ENCODE results near the gene CLCN1. TPM values are rescaled to one million over a fixed set of nuclear protein-coding genes. Genes with fewer than 3 reads are reported as not detected.

The CLCN1 gene
- polyA plus RNA-seq, 3 donors = 0.04 to 0.76 (median 0.11) TPM

DNA sequence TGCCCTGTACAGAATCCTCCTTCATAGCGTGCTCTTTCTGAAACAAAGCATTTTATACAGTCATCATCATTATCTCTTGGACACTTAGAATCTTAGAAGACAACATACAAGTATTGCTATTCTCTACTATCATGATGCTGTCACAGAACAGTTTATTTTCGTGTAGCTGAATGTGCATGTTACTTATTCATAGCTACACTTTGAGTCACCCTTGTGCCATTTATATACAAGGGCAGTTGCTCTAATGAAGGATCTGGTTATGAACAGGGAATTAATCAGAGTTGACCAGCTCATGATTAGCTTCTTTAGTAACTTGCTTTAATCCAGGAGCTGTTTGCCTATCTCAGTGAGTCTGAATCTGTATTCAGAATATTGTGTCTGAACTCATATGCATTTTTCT, 16.6 kb upstream of the CLCN1 start:
- H3K27ac ChIP-seq (ENCODE audit: low read depth in 1 of 2, low read length in 2 of 2) = peak overlapping the region in 1 of 2 donors; percentile 79
- peaks cover 52 to 93% of the 10 kb centered on the region in 2 donors for H3K36me3 ChIP-seq (replicated peaks in 1 of 2; ENCODE audit: control insufficient read depth in 1 of 2, insufficient read depth in 2 of 2, low read length in 2 of 2)
- H3K4me2 ChIP-seq (replicated peaks; ENCODE audit: extremely low read depth, low read length, poor library complexity, severe bottlenecking) = no peak overlapping the region
- no peak for DNase-seq
- H3K4me3 ChIP-seq (replicated peaks in 1 of 3; ENCODE audit: low read depth in 2 of 3, low read length in 3 of 3) = no peak overlapping the region
- H3K9ac ChIP-seq (ENCODE audit: insufficient read depth, low read length, poor library complexity, severe bottlenecking) = no peak overlapping the region
- H3K9me3 ChIP-seq (replicated peaks in 1 of 2; ENCODE audit: control insufficient read depth in 1 of 2, insufficient read depth in 1 of 2, low read length in 2 of 2) = no peaks in the 10 kb centered on the region
- Mint-ChIP-seq H3K36me3 (peaks cover 66 to 91% of the 10 kb centered on the region in 2 donors), H3K27ac (peak overlapping the region in 1 of 7 donors; percentile 81), H3K4me3 (no peak overlapping the region), H3K4me1 (peaks cover 58% of the 10 kb centered on the region), H3K27me3 (ENCODE audit: low read depth in 3 of 3) (no peaks in the 10 kb centered on the region), H3K9me3 (peaks cover 0 to 3% (median 0%) of the 10 kb centered on the region in 7 donors)
- TF ChIP-seq, protein P1, sequence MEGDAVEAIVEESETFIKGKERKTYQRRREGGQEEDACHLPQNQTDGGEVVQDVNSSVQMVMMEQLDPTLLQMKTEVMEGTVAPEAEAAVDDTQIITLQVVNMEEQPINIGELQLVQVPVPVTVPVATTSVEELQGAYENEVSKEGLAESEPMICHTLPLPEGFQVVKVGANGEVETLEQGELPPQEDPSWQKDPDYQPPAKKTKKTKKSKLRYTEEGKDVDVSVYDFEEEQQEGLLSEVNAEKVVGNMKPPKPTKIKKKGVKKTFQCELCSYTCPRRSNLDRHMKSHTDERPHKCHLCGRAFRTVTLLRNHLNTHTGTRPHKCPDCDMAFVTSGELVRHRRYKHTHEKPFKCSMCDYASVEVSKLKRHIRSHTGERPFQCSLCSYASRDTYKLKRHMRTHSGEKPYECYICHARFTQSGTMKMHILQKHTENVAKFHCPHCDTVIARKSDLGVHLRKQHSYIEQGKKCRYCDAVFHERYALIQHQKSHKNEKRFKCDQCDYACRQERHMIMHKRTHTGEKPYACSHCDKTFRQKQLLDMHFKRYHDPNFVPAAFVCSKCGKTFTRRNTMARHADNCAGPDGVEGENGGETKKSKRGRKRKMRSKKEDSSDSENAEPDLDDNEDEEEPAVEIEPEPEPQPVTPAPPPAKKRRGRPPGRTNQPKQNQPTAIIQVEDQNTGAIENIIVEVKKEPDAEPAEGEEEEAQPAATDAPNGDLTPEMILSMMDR (IDR thresholded peaks at IDR 0.05) = no peak
- no peak overlapping the region for H2AFZ ChIP-seq (ENCODE audit: insufficient read depth, low read depth, low read length, poor library complexity, severe bottlenecking)
- WGBS (ENCODE audit: insufficient coverage) = no CpG with 5 or more reads among the region's 2 CpGs
- H3K27me3 ChIP-seq (ENCODE audit: control insufficient read depth in 2 of 2, insufficient read depth in 2 of 2, low read length in 2 of 2) = no peaks in the 10 kb centered on the region
- H3K4me1 ChIP-seq (ENCODE audit: control insufficient read depth in 1 of 2, insufficient read depth in 2 of 2, low read length in 2 of 2) = peaks cover 45 to 60% of the 10 kb centered on the region in 2 donors
- intact Hi-C loops (cut with micrococcal nuclease) = no loop called here
- H4K20me1 ChIP-seq (ENCODE audit: insufficient read depth, low read length) = no peaks in the 10 kb centered on the region
- peaks cover 86% of the 10 kb centered on the region for H3K79me2 ChIP-seq (ENCODE audit: insufficient read depth, low read length)

DNA sequence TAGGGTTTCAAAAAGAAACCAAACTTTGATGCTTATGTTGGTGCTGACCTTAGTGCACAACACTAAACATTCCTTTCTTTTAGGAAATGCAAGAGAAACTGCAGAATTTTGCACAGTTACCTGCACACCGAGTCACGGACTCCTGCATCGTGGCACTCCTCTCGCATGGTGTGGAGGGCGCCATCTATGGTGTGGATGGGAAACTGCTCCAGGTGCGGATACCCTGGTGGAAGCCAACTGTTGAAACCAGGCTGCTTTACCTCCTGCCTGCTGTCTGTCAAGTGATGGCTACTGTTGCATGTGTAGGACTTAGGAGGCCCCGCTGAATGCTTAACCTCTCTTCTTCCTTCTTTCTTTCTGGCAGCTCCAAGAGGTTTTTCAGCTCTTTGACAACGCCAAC, 16.1 kb upstream of the CLCN1 start:
- peak overlapping the region; percentile 76 to 88 (median 84) for H3K27ac Mint-ChIP-seq
- intact Hi-C loops (cut with micrococcal nuclease) = loop anchor here (5.0 kb wide), 2 partner anchors 53 to 293 kb away; no protein-coding TSS in a partner anchor
- peaks cover 45 to 60% of the 10 kb centered on the region in 2 donors for H3K4me1 ChIP-seq (ENCODE audit: control insufficient read depth in 1 of 2, insufficient read depth in 2 of 2, low read length in 2 of 2)

More for the DNA sequence above, 16.1 kb upstream of the CLCN1 start:
- peak overlapping the region; percentile 64 for H3K4me2 ChIP-seq (replicated peaks; ENCODE audit: extremely low read depth, low read length, poor library complexity, severe bottlenecking)
- H3K36me3 Mint-ChIP-seq = peaks cover 66 to 91% of the 10 kb centered on the region in 2 donors
- H3K27me3 ChIP-seq (ENCODE audit: control insufficient read depth in 2 of 2, insufficient read depth in 2 of 2, low read length in 2 of 2) = no peaks in the 10 kb centered on the region
- WGBS (ENCODE audit: insufficient coverage) = 71% methylated on average over 6 of the region's 8 CpGs
- no peak overlapping the region for H3K9ac ChIP-seq (ENCODE audit: insufficient read depth, low read length, poor library complexity, severe bottlenecking)
- TF ChIP-seq, protein P1 (IDR thresholded peaks at IDR 0.05) = peak; percentile 47
- H3K4me3 ChIP-seq (replicated peaks in 1 of 3; ENCODE audit: low read depth in 2 of 3, low read length in 3 of 3) = peak overlapping the region in 1 of 3 experiments; percentile 40
- H3K9me3 ChIP-seq (replicated peaks in 1 of 2; ENCODE audit: control insufficient read depth in 1 of 2, insufficient read depth in 1 of 2, low read length in 2 of 2) = no peaks in the 10 kb centered on the region
- H3K36me3 ChIP-seq (replicated peaks in 1 of 2; ENCODE audit: control insufficient read depth in 1 of 2, insufficient read depth in 2 of 2, low read length in 2 of 2) = peaks cover 52 to 93% of the 10 kb centered on the region in 2 donors
- H4K20me1 ChIP-seq (ENCODE audit: insufficient read depth, low read length) = no peaks in the 10 kb centered on the region
- H2AFZ ChIP-seq (ENCODE audit: insufficient read depth, low read depth, low read length, poor library complexity, severe bottlenecking) = no peak overlapping the region
- no peak for DNase-seq
- peaks cover 0 to 3% (median 0%) of the 10 kb centered on the region in 7 donors for H3K9me3 Mint-ChIP-seq
- H3K4me3 Mint-ChIP-seq = no peak overlapping the region
- H3K27me3 Mint-ChIP-seq (ENCODE audit: low read depth in 3 of 3) = no peaks in the 10 kb centered on the region
- peak overlapping the region; percentile 31 to 79 for H3K27ac ChIP-seq (ENCODE audit: low read depth in 1 of 2, low read length in 2 of 2)
- H3K79me2 ChIP-seq (ENCODE audit: insufficient read depth, low read length) = peaks cover 86% of the 10 kb centered on the region
- H3K4me1 Mint-ChIP-seq = peaks cover 58% of the 10 kb centered on the region
